RWPE1 (cell line): ENCODE measurements around the gene PLXNB1.

Source experiments
- CTCF ChIA-PET: fragments of 350-600 bp; sonication (Branson Sonifier 250); formaldehyde crosslinking; extraction: SDS; loops from one replicate; lab custom pipeline; 2021; lab: Yijun Ruan, JAX
- POLR2A ChIA-PET: fragments of 400-600 bp; formaldehyde crosslinking; extraction: SDS; loops from one replicate; lab custom pipeline; 2020; ENCODE audit warnings: antibody characterized with exemption; ENCODE audit not compliant: low non-redundant PET; lab: Yijun Ruan, JAX
- DNase-seq: peaks from one replicate; pipeline ENCODE4 v3.0.0; 2012; ENCODE audit warnings: low spot score
- H3K27ac ChIP-seq: fragments of 450-650 bp; 2 replicates; pipeline ENCODE4 v1.5.1; 2017
- TF ChIP-seq, protein P1 (sequence below): fragments of 450-650 bp; conservative IDR thresholded peaks from 2 replicates; pipeline ENCODE4 v1.5.1; 2017; ENCODE audit warnings: low read depth, mild to moderate bottlenecking

PLXNB1 gene

DNA sequence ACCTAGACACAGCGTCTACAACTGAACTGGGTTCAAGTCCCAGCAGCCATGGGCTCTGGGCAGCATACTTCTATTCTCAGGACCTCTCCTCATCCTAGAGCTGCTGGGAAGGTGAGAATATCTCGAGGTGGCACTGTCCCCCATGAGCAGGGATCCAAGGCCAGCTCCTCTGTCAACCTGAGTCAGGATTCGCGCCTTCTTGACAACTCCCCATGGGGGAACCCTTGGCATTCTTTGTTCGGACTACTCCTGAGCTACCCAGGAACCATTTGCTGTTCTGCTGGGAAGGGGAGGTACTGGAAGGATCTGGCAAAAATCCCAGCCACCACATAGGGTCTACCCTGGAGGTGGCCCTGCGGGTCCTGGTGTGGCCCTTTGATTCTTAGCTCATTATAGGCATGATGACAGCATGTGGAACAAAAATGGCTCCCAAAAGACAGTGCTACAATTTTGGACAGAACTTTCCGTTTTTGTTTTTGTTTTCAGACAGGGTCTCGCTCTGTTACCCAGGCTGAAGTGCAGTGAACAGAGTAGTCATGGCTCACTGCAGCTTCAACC, 22.3 kb downstream of the PLXNB1 start:
- TF ChIP-seq, protein P1, sequence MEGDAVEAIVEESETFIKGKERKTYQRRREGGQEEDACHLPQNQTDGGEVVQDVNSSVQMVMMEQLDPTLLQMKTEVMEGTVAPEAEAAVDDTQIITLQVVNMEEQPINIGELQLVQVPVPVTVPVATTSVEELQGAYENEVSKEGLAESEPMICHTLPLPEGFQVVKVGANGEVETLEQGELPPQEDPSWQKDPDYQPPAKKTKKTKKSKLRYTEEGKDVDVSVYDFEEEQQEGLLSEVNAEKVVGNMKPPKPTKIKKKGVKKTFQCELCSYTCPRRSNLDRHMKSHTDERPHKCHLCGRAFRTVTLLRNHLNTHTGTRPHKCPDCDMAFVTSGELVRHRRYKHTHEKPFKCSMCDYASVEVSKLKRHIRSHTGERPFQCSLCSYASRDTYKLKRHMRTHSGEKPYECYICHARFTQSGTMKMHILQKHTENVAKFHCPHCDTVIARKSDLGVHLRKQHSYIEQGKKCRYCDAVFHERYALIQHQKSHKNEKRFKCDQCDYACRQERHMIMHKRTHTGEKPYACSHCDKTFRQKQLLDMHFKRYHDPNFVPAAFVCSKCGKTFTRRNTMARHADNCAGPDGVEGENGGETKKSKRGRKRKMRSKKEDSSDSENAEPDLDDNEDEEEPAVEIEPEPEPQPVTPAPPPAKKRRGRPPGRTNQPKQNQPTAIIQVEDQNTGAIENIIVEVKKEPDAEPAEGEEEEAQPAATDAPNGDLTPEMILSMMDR = no peak
- ChIA-PET CTCF (interaction anchor here (1.5 kb wide), 1 partner anchor 28 kb away, joined by 6 read pairs; no protein-coding TSS in a partner anchor), POLR2A (no interaction called here)
- H3K27ac ChIP-seq = peak overlapping the region; percentile 99
- DNase-seq = no peak

DNA sequence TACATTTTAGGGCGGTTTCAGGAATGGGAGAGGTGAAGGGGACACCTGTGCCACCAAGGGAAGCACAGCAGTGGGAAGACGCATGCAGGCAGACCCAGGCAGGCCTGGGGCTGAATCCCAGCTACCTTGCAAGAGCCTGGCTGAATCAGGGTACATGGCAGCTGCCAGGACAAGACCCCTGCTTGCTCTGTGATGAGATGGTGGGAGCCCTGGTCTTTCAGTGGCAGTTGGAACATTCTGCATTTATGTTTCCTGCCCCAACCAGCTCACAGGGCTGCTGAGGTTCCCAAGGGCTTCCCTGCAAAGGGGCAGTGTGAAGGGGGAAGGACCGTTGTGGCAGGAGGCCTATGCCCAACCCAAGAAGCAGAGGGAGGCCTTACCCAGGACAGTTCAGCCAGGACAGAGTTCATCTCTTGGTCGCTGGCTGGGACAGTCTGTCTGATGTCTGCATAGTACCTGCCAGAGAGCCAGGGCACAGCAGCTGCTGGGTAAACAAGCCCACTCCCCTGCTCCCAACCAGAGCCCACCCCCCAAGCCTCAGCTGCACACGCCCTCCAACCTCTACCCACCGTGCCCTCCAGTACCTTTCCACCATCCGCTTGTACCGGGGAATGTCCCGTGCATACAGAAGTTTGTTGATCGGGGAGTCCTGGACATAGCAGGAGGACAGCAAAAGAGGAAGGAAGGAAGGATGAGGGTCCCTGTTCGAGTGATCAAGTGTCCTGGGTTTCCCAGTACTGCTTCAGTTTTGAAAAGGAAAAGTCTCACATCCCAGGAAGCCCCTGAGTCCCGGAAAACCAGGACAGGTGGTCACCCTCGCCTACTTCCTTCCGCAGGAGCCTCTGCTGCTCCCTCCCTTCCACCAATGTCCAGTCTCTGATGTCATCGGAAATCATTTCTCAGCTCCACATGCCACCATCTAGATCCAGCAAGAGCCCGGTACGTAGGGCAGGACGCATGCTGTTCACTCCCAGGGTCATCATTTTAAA, 23.1 kb downstream of the PLXNB1 start:
- peak overlapping the region; percentile 99 for H3K27ac ChIP-seq
- ChIA-PET CTCF (interaction anchor here (1.5 kb wide), 1 partner anchor 29 kb away, joined by 6 read pairs; no protein-coding TSS in a partner anchor), POLR2A (no interaction called here)
- TF ChIP-seq, protein P1 = no peak
- no peak for DNase-seq

DNA sequence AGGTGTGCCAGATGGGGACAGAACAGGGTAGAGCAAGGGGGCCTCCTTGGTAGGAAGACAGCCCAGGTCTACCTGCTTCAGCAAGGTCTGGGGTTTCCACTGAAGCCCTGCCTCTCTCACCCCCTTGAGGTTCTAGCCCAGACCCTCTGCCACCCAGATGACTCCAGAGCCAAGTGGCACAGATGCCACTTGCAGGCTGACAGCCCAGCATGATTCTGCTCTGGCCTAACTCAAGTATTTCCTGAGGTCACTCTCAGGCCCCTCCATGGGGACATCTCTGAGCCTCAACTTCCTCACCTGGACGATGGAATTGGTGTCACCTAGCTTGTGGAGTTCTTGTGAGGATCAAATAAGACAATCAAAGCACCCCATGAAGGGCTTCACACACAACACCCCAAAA, 23.9 kb downstream of the PLXNB1 start:
- H3K27ac ChIP-seq = peak overlapping the region; percentile 99
- TF ChIP-seq, protein P1 = no peak
- CTCF ChIA-PET = no interaction called here
- POLR2A ChIA-PET = no interaction called here
- no peak for DNase-seq

DNA sequence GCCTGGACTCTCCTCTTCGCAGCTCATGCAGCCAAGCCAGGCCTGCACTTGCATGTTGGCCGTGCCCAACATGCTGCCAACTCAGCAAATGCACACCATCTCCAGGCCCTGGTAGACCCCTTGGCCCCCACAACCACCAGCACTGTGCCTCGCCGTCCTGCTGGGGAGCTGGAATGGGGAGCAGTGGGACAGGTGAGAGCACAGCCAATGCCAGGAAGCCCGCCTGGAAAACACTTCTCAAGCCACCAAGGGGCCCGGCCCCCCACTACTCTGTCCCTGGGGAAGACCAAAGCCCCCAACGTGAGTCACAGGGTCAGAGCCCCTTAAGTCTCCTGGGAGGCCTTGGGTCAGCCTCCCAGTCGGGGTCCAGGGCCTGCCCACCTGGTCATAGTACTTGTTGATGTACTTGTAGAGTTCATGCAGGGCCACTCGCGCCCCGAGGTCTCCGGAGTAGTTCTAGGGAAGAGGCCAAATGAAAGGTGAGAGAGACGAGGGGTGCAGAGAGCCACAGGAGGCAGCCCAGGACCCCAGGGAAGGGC, 24.5 kb downstream of the PLXNB1 start:
- CTCF ChIA-PET = no interaction called here
- POLR2A ChIA-PET = no interaction called here
- DNase-seq = no peak
- TF ChIP-seq, protein P1 = no peak
- H3K27ac ChIP-seq = peak overlapping the region; percentile 99

DNA sequence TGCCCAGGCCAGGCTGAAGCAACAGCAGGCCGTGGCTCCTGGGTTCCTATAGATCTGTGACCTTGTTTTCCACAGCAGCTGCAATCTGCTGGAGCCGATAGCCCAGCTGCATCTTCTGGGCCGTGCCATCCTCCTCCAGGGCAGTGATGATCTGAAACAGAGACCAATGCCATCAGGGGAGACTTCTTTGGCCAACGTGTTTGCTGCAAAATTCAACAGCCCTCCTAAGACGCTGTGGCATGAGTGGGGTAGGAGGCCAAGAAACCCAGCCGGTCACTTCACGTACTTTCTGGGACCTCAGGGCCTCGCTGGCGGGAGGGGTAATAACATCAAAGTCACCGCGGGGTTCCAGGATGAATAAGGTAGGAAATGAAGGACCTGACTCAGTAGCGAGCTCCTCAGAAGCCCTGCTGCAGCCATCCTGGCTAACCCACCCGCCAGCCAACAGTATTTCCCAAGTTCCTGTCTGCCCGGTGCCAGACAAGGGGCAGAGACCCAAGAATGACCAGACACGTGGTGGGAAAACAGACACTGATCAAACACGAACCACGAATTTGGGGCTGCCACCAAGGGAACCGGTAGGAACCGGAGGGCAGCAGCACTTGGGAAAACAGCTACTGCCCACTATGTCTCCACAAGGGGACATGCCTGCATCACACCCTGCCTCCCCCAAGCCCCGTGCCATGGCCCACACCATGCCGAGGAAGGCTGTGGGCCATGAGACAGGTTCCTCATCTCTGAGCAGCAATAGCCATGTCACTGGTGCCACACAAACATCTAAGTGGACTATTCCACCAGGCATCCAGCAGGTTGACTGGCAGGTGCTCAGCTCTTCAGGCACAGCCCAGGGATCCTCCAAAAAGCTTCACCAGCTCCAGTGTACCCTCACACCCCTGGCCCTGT, 25.2 kb downstream of the PLXNB1 start:
- no peak for DNase-seq
- CTCF ChIA-PET = interaction anchor here (0.6 kb wide), 1 partner anchor 125 kb away, joined by 3 read pairs; no protein-coding TSS in a partner anchor
- TF ChIP-seq, protein P1 = no peak
- peak overlapping the region; percentile 99 for H3K27ac ChIP-seq
- POLR2A ChIA-PET = no interaction called here
